ENCODE data around the gene THEMIS.
"Not testable (repeated sequence)": the region's sequence is repeated elsewhere in the genome, so short reads cannot be mapped to it uniquely, and the experiment has no call there.

Gene THEMIS

GRCh38 chr6:127790571-127790970 is 110.3 kb downstream of the THEMIS start:
- DNase-seq (ENCODE audit: extremely low read depth, low read depth) = no peak
- no peak overlapping the region for H3K4me3 ChIP-seq (replicated peaks; ENCODE audit: low read depth, low read length)
- TF ChIP-seq, protein P1, sequence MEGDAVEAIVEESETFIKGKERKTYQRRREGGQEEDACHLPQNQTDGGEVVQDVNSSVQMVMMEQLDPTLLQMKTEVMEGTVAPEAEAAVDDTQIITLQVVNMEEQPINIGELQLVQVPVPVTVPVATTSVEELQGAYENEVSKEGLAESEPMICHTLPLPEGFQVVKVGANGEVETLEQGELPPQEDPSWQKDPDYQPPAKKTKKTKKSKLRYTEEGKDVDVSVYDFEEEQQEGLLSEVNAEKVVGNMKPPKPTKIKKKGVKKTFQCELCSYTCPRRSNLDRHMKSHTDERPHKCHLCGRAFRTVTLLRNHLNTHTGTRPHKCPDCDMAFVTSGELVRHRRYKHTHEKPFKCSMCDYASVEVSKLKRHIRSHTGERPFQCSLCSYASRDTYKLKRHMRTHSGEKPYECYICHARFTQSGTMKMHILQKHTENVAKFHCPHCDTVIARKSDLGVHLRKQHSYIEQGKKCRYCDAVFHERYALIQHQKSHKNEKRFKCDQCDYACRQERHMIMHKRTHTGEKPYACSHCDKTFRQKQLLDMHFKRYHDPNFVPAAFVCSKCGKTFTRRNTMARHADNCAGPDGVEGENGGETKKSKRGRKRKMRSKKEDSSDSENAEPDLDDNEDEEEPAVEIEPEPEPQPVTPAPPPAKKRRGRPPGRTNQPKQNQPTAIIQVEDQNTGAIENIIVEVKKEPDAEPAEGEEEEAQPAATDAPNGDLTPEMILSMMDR (IDR thresholded peaks at IDR 0.05; ENCODE audit: low read depth, low read length, missing control alignments) = no peak

DNA sequence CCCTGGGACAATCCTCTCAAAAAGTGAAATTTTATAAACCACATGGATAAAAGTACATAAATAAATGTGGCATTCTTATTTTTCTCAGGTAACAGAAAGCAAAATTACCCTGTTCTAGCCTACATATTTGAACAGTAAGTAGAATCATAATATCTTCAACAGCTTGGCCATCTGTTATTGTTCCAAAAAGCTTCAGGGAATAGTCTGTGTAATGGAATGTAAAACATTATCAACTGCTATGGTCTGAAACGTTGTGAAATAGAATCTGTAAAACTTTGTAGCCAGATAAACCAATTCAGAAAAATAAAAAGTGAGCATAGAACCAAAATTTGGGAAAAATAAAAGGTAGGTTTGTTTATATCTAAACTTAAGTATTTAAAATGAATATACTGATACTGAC is 114.7 kb downstream of the THEMIS start:
- TF ChIP-seq, protein P1 (IDR thresholded peaks at IDR 0.05; ENCODE audit: low read depth, low read length, missing control alignments) = no peak

GRCh38 chr6:127784468-127784867 is 116.4 kb downstream of the THEMIS start:
- TF ChIP-seq, protein P1 (IDR thresholded peaks at IDR 0.05; ENCODE audit: low read depth, low read length, missing control alignments) = no peak
- no peak overlapping the region for H3K4me3 ChIP-seq (replicated peaks; ENCODE audit: low read depth, low read length)
- no peak for DNase-seq (ENCODE audit: extremely low read depth, low read depth)

More for the DNA sequence above, 114.7 kb downstream of the THEMIS start:
- no peak for DNase-seq (ENCODE audit: extremely low read depth, low read depth)
- no peak overlapping the region for H3K4me3 ChIP-seq (replicated peaks; ENCODE audit: low read depth, low read length)

GRCh38 chr6:127781636-127782272 is 119.1 kb downstream of the THEMIS start:
- H3K4me3 ChIP-seq (replicated peaks; ENCODE audit: low read depth, low read length); DNase-seq (ENCODE audit: extremely low read depth, low read depth): not testable (repeated sequence)

- TF ChIP-seq, protein P1 (IDR thresholded peaks at IDR 0.05; ENCODE audit: low read depth, low read length, missing control alignments) = no peak
- no peak for DNase-seq (ENCODE audit: extremely low read depth, low read depth)
- H3K4me3 ChIP-seq (replicated peaks; ENCODE audit: low read depth, low read length) = no peak overlapping the region
These were observed 124.5 kb downstream of the THEMIS start for GRCh38 chr6:127776320-127776719.

DNA sequence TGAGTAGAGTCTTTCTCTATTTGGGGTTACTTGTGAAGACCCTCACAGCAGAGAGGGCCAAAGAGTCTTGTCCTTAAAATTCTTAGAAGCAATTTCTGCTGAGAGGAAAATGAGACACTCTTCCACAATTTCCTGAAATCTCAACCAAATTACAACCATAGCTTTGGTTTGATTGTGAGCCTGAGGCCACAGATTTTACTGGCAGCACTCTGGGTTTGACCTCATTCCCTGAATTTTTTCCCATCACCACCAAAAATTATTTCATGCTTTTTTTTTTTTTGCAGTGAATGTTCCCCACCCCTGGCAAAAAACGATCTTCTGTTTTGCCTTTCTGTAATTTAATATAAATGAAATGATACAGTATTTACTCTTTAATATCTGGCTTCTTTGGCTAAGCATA is 125.5 kb downstream of the THEMIS start:
- no peak for DNase-seq (ENCODE audit: extremely low read depth, low read depth)
- TF ChIP-seq, protein P1 (IDR thresholded peaks at IDR 0.05; ENCODE audit: low read depth, low read length, missing control alignments) = no peak
- no peak overlapping the region for H3K4me3 ChIP-seq (replicated peaks; ENCODE audit: low read depth, low read length)

DNA sequence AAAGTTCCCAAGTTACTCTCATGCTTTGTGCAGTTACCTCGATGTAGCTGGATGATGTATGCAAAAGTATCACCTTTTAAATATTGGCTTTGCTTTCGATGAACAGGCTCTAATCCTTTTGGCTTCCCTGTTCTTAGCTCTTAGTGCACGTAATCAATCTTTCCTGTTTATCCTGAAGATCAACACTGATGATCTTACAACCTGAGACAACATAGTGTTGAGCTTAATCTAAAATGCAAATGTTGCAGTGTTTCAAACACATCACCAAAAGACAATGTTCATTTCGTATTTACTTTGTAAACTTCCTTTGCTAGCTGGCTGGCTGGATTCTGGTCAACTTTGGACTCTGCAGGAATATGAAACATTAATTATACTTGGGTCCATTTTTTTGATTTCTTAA is 132.1 kb downstream of the THEMIS start:
- DNase-seq (ENCODE audit: extremely low read depth, low read depth) = no peak
- TF ChIP-seq, protein P1 (IDR thresholded peaks at IDR 0.05; ENCODE audit: low read depth, low read length, missing control alignments) = no peak
- no peak overlapping the region for H3K4me3 ChIP-seq (replicated peaks; ENCODE audit: low read depth, low read length)
